Measurements from ENCODE around the gene MBD6. TPM values are rescaled to one million over a fixed set of nuclear protein-coding genes. Genes with fewer than 3 reads are reported as not detected.

Gene MBD6
- total and polyA plus RNA-seq, 5 donors, result 16.4 to 50.9 (median 37.6) TPM

DNA sequence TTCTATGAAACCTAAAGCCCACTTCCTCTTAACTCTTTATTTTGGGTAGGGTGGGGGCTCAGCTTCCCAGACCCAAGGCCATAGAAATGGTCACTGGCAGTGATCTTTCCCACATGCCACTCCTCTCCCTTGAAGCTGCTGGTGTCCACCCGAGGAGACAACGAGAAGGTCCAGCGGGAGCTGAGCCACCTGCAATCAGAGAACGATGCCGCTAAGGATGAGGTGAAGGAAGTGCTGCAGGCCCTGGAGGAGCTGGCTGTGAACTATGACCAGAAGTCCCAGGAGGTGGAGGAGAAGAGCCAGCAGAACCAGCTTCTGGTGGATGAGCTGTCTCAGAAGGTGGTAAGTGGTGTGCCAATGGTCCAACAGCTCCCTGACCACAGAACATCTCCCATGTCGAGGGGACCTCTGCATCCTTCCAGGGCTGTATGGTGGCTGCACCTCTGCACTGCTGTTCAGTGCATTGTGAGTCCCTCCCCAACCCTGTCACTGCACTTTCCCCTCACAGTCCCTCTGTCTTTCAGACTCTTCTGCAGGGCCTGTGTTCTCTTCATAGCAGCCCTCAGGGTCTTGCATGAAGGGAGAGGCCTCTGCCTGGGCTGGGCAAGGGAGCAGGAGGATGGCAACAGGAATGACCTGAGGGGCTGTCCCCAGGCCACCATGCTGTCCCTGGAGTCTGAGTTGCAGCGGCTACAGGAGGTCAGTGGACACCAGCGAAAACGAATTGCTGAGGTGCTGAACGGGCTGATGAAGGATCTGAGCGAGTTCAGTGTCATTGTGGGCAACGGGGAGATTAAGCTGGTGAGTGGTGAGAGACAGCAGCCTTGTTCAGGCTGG is 49.5 kb downstream of the MBD6 start:
- Histone ChIP-seq H3K27ac (ENCODE audit: low read length) (no peak overlapping the region), H3K27me3 (ENCODE audit: control insufficient read depth, insufficient read depth) (no peaks in the 10 kb centered on the region), H3K4me3 (ENCODE audit: low read length) (no peak overlapping the region), H3K4me1 (ENCODE audit: control insufficient read depth, insufficient read depth, low read length) (no peaks in the 10 kb centered on the region), H3K9me3 (ENCODE audit: control insufficient read depth, low read length) (no peaks in the 10 kb centered on the region)
- DNase-seq, result no peak
- 88% methylated on average over 12 of the region's 12 CpGs for WGBS
- intact Hi-C loops (cut with DNase I), result no loop called here
- no peak for ATAC-seq

DNA sequence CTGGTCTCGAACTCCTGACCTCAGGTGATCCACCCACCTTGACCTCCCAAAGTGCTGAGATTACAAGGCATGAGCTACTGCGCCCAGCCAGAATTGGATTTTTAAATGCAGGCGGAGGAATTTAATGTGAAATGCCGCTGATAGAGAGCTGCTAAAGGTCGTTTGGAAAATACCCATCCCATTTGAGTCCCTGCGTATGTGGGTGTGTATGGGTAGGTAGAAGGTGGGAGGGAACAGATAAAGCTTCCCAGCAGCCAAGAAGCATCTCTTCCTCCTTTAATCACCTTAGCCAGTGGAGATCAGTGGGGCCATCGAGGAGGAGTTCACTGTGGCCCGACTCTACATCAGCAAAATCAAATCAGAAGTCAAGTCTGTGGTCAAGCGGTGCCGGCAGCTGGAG is 52.2 kb downstream of the MBD6 start:
- ATAC-seq (no peak), DNase-seq (no peak)
- no peak overlapping the region for H3K27ac ChIP-seq (ENCODE audit: low read length)
- intact Hi-C loops (cut with DNase I), result no loop called here
- H3K9me3 ChIP-seq (ENCODE audit: control insufficient read depth, low read length), result no peaks in the 10 kb centered on the region
- H3K27me3 ChIP-seq (ENCODE audit: control insufficient read depth, insufficient read depth), result no peaks in the 10 kb centered on the region
- WGBS, result 82% methylated on average over 10 of the region's 10 CpGs
- H3K4me1 ChIP-seq (ENCODE audit: control insufficient read depth, insufficient read depth, low read length), result no peaks in the 10 kb centered on the region
- H3K4me3 ChIP-seq (ENCODE audit: low read length), result no peak overlapping the region

DNA sequence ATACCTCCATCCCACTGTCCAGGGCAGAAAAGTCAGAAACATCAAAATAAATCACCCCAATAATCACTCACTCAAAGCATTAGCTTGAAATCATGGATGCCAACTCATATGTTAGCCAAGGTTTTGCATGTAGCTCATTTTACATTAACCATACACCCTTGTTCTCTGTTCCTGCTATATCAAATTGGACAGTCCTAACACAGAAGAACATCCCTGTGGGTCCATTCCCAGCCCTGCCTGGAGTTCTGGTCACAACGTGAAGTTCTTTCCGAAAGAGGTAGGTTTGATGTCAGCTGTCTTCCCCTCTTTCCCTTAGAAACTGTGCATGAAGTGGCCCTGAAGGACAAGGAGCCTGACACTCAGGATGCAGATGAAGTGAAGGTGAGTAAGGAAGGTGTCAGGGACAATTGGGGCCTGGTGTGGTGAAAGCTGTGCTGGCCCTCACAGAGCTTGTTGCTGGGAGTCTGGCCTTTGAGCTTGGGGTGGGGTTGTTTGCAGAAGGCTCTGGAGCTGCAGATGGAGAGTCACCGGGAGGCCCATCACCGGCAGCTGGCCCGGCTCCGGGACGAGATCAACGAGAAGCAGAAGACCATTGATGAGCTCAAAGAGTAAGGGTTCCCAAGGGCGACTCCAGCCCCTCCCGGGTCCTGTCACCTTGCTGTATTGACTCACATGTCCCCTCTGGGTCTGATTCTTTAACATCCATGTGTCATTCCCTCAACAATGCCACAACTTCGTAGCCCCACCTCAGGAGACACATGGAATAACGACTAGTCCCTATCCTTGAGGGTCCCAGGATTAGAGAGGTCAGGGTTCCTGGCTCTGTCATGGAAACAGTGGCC is 53.4 kb downstream of the MBD6 start:
- Histone ChIP-seq H3K27ac (ENCODE audit: low read length) (no peak overlapping the region), H3K9me3 (ENCODE audit: control insufficient read depth, low read length) (no peaks in the 10 kb centered on the region), H3K27me3 (ENCODE audit: control insufficient read depth, insufficient read depth) (no peaks in the 10 kb centered on the region), H3K4me1 (ENCODE audit: control insufficient read depth, insufficient read depth, low read length) (no peaks in the 10 kb centered on the region), H3K4me3 (ENCODE audit: low read length) (no peak overlapping the region)
- intact Hi-C loops (cut with DNase I), result no loop called here
- 82% methylated on average over 12 of the region's 12 CpGs for WGBS
- no peak for ATAC-seq
- DNase-seq, result no peak

DNA sequence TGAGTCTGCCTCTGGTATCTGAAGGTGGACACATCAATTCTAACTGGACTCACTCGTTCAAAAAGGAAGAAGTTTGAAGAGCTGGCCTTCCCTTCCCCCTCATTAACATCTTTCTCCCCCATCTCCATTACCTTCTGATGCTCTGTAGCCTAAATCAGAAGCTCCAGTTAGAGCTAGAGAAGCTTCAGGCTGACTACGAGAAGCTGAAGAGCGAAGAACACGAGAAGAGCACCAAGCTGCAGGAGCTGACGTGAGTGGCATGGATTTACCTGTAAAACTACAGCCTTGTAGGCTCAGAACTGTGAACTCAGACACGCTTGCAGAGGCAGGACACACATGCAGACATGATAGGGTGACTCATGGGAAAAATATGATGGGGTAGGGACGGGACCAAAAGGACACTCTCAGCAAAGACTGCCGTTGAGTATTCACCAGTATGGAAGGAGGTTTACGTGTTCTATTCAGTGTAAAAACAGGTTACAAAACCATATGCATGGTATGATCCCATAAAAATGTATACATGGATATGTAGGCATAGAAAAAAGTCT is 54.1 kb downstream of the MBD6 start:
- DNase-seq (no peak), ATAC-seq (no peak)
- Histone ChIP-seq H3K4me1 (ENCODE audit: control insufficient read depth, insufficient read depth, low read length) (no peaks in the 10 kb centered on the region), H3K27me3 (ENCODE audit: control insufficient read depth, insufficient read depth) (no peaks in the 10 kb centered on the region), H3K9me3 (ENCODE audit: control insufficient read depth, low read length) (no peaks in the 10 kb centered on the region), H3K27ac (ENCODE audit: low read length) (no peak overlapping the region), H3K4me3 (ENCODE audit: low read length) (no peak overlapping the region)
- WGBS, result 77% methylated on average over 9 of the region's 9 CpGs
- intact Hi-C loops (cut with DNase I), result no loop called here

DNA sequence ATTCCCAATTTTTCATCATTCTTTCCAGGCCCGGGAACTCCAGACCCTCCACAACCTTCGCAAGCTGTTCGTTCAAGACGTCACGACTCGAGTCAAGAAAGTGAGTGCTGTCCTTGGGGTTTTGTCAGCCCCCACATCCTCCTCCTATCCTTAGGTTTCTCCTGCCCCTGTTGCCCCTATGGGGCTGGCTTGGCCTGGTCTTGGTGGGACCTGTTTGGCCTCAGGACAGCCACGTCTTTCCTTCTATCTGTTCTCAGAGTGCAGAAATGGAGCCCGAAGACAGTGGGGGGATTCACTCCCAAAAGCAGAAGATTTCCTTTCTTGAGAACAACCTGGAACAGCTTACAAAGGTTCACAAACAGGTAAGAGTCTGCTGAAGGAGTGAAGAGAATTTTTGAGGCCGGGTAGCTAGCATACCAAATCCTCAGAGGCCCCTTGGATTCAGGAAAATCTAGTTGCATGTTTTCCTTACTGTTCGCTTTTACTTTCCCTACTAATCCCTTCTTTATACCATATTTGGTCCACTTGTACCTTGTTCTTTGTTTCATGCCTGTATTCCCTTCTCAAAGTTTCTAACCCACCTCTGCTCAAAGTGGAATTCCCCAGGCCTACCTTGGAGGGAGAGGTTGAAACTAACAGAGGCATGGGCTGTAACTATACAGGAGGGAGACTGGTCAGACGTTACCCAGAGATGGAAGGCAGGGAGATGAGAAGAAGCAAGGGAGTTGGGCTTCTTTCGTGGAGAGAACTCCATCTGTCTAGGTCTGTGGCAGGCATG is 55.5 kb downstream of the MBD6 start:
- no peaks in the 10 kb centered on the region for H3K9me3 ChIP-seq (ENCODE audit: control insufficient read depth, low read length)
- DNase-seq (no peak), ATAC-seq (no peak)
- H3K4me1 ChIP-seq (ENCODE audit: control insufficient read depth, insufficient read depth, low read length), result no peaks in the 10 kb centered on the region
- intact Hi-C loops (cut with DNase I), result no loop called here
- 87% methylated on average over 12 of the region's 12 CpGs for WGBS
- no peaks in the 10 kb centered on the region for H3K27me3 ChIP-seq (ENCODE audit: control insufficient read depth, insufficient read depth)
- H3K4me3 ChIP-seq (ENCODE audit: low read length), result no peak overlapping the region
- H3K27ac ChIP-seq (ENCODE audit: low read length), result no peak overlapping the region

DNA sequence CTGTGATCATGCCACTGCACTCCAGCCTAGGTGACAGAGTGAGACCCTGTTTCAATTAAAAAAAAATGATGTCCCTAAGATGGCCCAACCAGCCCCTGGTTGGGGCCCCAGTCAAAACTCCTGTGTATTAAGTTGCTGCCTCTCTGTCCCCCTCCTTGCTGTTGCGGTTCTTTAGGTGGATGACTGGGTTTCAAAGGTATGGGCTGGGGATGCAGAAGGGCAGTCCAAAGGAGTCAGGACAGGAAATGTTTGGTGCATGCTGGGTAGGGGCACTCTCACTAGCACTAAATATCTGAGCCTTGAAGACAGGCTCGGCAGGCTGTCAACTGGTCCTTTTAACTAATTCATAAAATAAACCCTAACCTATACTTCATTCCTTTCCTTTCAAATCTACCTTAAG is 56.4 kb downstream of the MBD6 start:
- Histone ChIP-seq H3K27ac (ENCODE audit: low read length) (no peak overlapping the region), H3K9me3 (ENCODE audit: control insufficient read depth, low read length) (no peaks in the 10 kb centered on the region), H3K4me1 (ENCODE audit: control insufficient read depth, insufficient read depth, low read length) (no peaks in the 10 kb centered on the region), H3K4me3 (ENCODE audit: low read length) (no peak overlapping the region), H3K27me3 (ENCODE audit: control insufficient read depth, insufficient read depth) (no peaks in the 10 kb centered on the region)
- 79% methylated on average over 2 of the region's 2 CpGs for WGBS
- intact Hi-C loops (cut with DNase I), result no loop called here
- no peak for DNase-seq
- no peak for ATAC-seq

Small RNAs within 50 kb of the gene (microRNA-seq; reads per million reads assigned to microRNA genes)
- gene MIR616, result 0 to 0.42 reads per million in 2 donors
- 0 reads per million in 2 donors for gene MIR6758

Other genes starting within 250 kb of the MBD6 start
- gene R3HDM2, start 91.8 kb upstream of the MBD6 start, total RNA-seq, result 10 to 100 TPM; 68.3 to 85.2 (median 76.5) TPM
- 23.1 TPM for gene R3HDM2, start 91.8 kb upstream of the MBD6 start, polyA plus RNA-seq
- not detected for gene INHBC, start 88.0 kb upstream of the MBD6 start, total RNA-seq
- not detected for gene INHBC, start 88.0 kb upstream of the MBD6 start, polyA plus RNA-seq
- gene INHBE, start 67.5 kb upstream of the MBD6 start, total RNA-seq, result not detected
- not detected for gene INHBE, start 67.5 kb upstream of the MBD6 start, polyA plus RNA-seq
- gene GLI1, start 63.0 kb upstream of the MBD6 start, total RNA-seq, result 1 to 10 TPM; 1.6 to 3.1 (median 2.5) TPM
- gene GLI1, start 63.0 kb upstream of the MBD6 start, polyA plus RNA-seq, result 0.59 TPM
- gene ARHGAP9, start 43.0 kb upstream of the MBD6 start, total RNA-seq, result 10 to 100 TPM in 1 of 4 donors, 1 to 10 TPM in 3; 4.8 to 10.2 (median 7.5) TPM
- 3.0 TPM for gene ARHGAP9, start 43.0 kb upstream of the MBD6 start, polyA plus RNA-seq
- gene MARS1, start 34.8 kb upstream of the MBD6 start, total RNA-seq, result 10 to 100 TPM; 68.6 to 89.8 (median 72.8) TPM
- 54.9 TPM for gene MARS1, start 34.8 kb upstream of the MBD6 start, polyA plus RNA-seq
- gene DDIT3, start 2.3 kb upstream of the MBD6 start, total RNA-seq, result 10 to 100 TPM; 21.8 to 34.7 (median 22.3) TPM
- 54.6 TPM for gene DDIT3, start 2.3 kb upstream of the MBD6 start, polyA plus RNA-seq
- gene DCTN2, start 24.4 kb downstream of the MBD6 start, total RNA-seq, result 10 to 100 TPM; 88.6 to 92.4 (median 89.5) TPM
- 99.2 TPM for gene DCTN2, start 24.4 kb downstream of the MBD6 start, polyA plus RNA-seq
- under 1 TPM; 0.09 to 0.31 (median 0.20) TPM for gene KIF5A, start 27.2 kb downstream of the MBD6 start, total RNA-seq
- 0.20 TPM for gene KIF5A, start 27.2 kb downstream of the MBD6 start, polyA plus RNA-seq
- 10 to 100 TPM; 14.9 to 17.1 (median 15.6) TPM for gene PIP4K2C, start 68.4 kb downstream of the MBD6 start, total RNA-seq
- gene PIP4K2C, start 68.4 kb downstream of the MBD6 start, polyA plus RNA-seq, result 8.7 TPM
- 10 to 100 TPM; 29.3 to 44.6 (median 38.1) TPM for gene DTX3, start 82.0 kb downstream of the MBD6 start, total RNA-seq
- gene DTX3, start 82.0 kb downstream of the MBD6 start, polyA plus RNA-seq, result 28.9 TPM
- 10 to 100 TPM; 14.0 to 22.6 (median 18.1) TPM for gene ARHGEF25, start 88.6 kb downstream of the MBD6 start, total RNA-seq
- 21.3 TPM for gene ARHGEF25, start 88.6 kb downstream of the MBD6 start, polyA plus RNA-seq
- gene B4GALNT1, start 110.4 kb downstream of the MBD6 start, total RNA-seq, result 1 to 10 TPM; 1.2 to 2.5 (median 2.2) TPM
- 3.3 TPM for gene B4GALNT1, start 110.4 kb downstream of the MBD6 start, polyA plus RNA-seq
- 100 to 1,000 TPM; 145 to 168 (median 154) TPM for gene OS9, start 171.3 kb downstream of the MBD6 start, total RNA-seq
- 127 TPM for gene OS9, start 171.3 kb downstream of the MBD6 start, polyA plus RNA-seq
- under 1 TPM; 0.53 to 0.91 (median 0.72) TPM for gene AGAP2, start 215.9 kb downstream of the MBD6 start, total RNA-seq
- gene AGAP2, start 215.9 kb downstream of the MBD6 start, polyA plus RNA-seq, result 1.7 TPM
- 10 to 100 TPM; 31.5 to 41.3 (median 34.5) TPM for gene TSPAN31, start 222.2 kb downstream of the MBD6 start, total RNA-seq
- gene TSPAN31, start 222.2 kb downstream of the MBD6 start, polyA plus RNA-seq, result 43.9 TPM
- gene CDK4, start 229.5 kb downstream of the MBD6 start, total RNA-seq, result 10 to 100 TPM; 50.9 to 53.9 (median 53.4) TPM
- gene CDK4, start 229.5 kb downstream of the MBD6 start, polyA plus RNA-seq, result 29.7 TPM
- gene MARCHF9, start 232.3 kb downstream of the MBD6 start, total RNA-seq, result 10 to 100 TPM; 15.2 to 17.8 (median 16.4) TPM
- gene MARCHF9, start 232.3 kb downstream of the MBD6 start, polyA plus RNA-seq, result 14.3 TPM
- under 1 TPM in 3 of 4 donors, not detected in 1; 0.12 to 0.22 (median 0.14) TPM for gene CYP27B1, start 244.3 kb downstream of the MBD6 start, total RNA-seq
- 0.18 TPM for gene CYP27B1, start 244.3 kb downstream of the MBD6 start, polyA plus RNA-seq
- 10 to 100 TPM in 1 of 4 donors, 1 to 10 TPM in 3; 5.7 to 15.8 (median 8.5) TPM for gene METTL1, start 249.3 kb downstream of the MBD6 start, total RNA-seq
- 6.3 TPM for gene METTL1, start 249.3 kb downstream of the MBD6 start, polyA plus RNA-seq
- gene EEF1AKMT3, start 249.8 kb downstream of the MBD6 start, total RNA-seq, result 1 to 10 TPM; 2.1 to 3.1 (median 2.6) TPM
- 0.95 TPM for gene EEF1AKMT3, start 249.8 kb downstream of the MBD6 start, polyA plus RNA-seq

Data from right cardiac atrium (tissue), 5 donors.